Psoas muscle (tissue), 8 donors: ENCODE data around the gene ZNF524. TPM values are rescaled to one million over a fixed set of nuclear protein-coding genes. Genes with fewer than 3 reads are reported as not detected.
A peak's percentile ranks its signal among the peaks of the same experiment; 100 is the strongest.

Experiments
- ATAC-seq, 4 donors: fragments of 200-7000 bp; cut with Tn5 transposase; one replicate each; pipeline ENCODE4 v1.9.1; 2020; ENCODE audit warnings: moderate library complexity in 3 of 4, mild to moderate bottlenecking in 2 of 4
- DNase-seq, 2 donors: peaks; one replicate each; pipeline ENCODE4 v3.0.0-alpha.2; 2020
- H3K27ac ChIP-seq: fragments of 200-600 bp; one replicate; pipeline ENCODE4 v1.8.0; 2022
- H3K27me3 ChIP-seq, 3 donors: fragments of 200-600 bp in 1 of 3; one replicate each; pipeline versions ENCODE4 v1.6.1 to v1.8.0; 2013 to 2022; ENCODE audit warnings: low read length in 2 of 3, mild to moderate bottlenecking in 2 of 3, moderate library complexity in 1 of 3; ENCODE audit not compliant: insufficient read depth in 3 of 3
- H3K36me3 ChIP-seq, 2 donors: fragments of 200-600 bp in 1 of 2; one replicate each; pipeline versions ENCODE4 v1.6.1 to v1.8.0; 2013 to 2022; ENCODE audit warnings: low read depth in 1 of 2, mild to moderate bottlenecking in 1 of 2, moderate library complexity in 1 of 2; ENCODE audit not compliant: insufficient read depth in 1 of 2
- H3K4me1 ChIP-seq: fragments of 200-600 bp; one replicate; pipeline ENCODE4 v1.8.0; 2022
- H3K4me3 ChIP-seq: fragments of 200-600 bp; one replicate; pipeline ENCODE4 v1.8.0; 2022; ENCODE audit warnings: mild to moderate bottlenecking
- H3K9me3 ChIP-seq: fragments of 200-600 bp; one replicate; pipeline ENCODE4 v1.8.0; 2022
- CTCF ChIP-seq: fragments of 200-600 bp; IDR thresholded peaks from one replicate; pipeline ENCODE4 v1.8.0; 2022; ENCODE audit warnings: antibody characterized with exemption
- WGBS, 3 donors: extraction: QIAGEN DNeasy Blood & Tissue Kit; methylation state at CpG; one replicate each; pipeline versions ENCODE4 v1.1.6 to v1.1.7; 2013; 5-methylcytosine and 5-hydroxymethylcytosine counted together
- intact Hi-C, 2 donors: fragments of 100-400 bp; cut with DNase I; formaldehyde crosslinking; loops; one replicate each; pipeline versions ENCODE4 v1.11.0 to v1.14.2; 2022
- polyA plus RNA-seq, 3 donors: library from polyadenylated mRNA; stranded (reverse); fragments of 200-250 nt; gene quantifications; one replicate each; pipeline ENCODE4 v1.2.3, GENCODE V29; 2013
- total RNA-seq, 4 donors: library from RNA; stranded (reverse); fragmentation: NEBNext Ultra II Directional in 2 of 4; extraction: Animal tissue kit (Norgen Biotek cat#: 25700) in 2 of 4; gene quantifications; one replicate each; pipeline versions ENCODE4 v1.2.1 to v1.2.4, GENCODE V29; 2021 to 2023
- donor health status: healthy with polysubstance abuse.
- donor health status: DM: no; HTN: no; CAD: no; lungs with moderate emphysema.
- donor health status: Bipolar disorder and iron deficiency.
- donor health status: healthy.
- donor health status: DM: yes; HTN: yes; CAD: no.
- donor health status: DM: no; HTN: no; CAD: no.
- donor health status: DM: no; HTN: no; CAD: no.
- donor health status: DM: yes; HTN: yes; CAD: no.

Gene ZNF524
- total and polyA plus RNA-seq, 7 donors: 21.4 to 52.5 (median 32.0) TPM

GRCh38 chr19:55624109-55625003, 24.3 kb downstream of the ZNF524 start, which contains the start of gene ZNF784:
TSS of gene ZNF784 (minus strand) at chr19:55624566. CDS start at chr19:55624561, 5 bp downstream.
- ATAC-seq (peak; percentile 84 to 90 (median 88)), DNase-seq (peak; percentile 93 to 97)
- peaks cover 37% of the 10 kb centered on the region for H3K4me1 ChIP-seq
- 0 to 1% (median 0%) methylated on average over 45 to 56 of the region's 56 CpGs for WGBS, 3 donors
- intact Hi-C loops: loop anchor here in 1 of 2 donors (10.0 kb wide), 2 partner anchors 240 to 490 kb away; partner anchors contain the start of genes RPL28 and TMEM238
- no peaks in the 10 kb centered on the region for H3K27me3 ChIP-seq
- peak within 1 kb of the TSS; percentile 90 for H3K27ac ChIP-seq
- H3K36me3 ChIP-seq: peaks cover 4 to 10% of the 10 kb centered on the region in 2 donors
- no peaks in the 10 kb centered on the region for H3K9me3 ChIP-seq
- H3K4me3 ChIP-seq: peak within 1 kb of the TSS; percentile 65
- TF ChIP-seq CTCF: no peak

- Histone ChIP-seq H3K4me1 (peaks cover 31% of the 10 kb centered on the region), H3K27ac (peak overlapping the region; percentile 90), H3K36me3 (peaks cover 4 to 10% of the 10 kb centered on the region in 2 donors), H3K27me3 (no peaks in the 10 kb centered on the region), H3K9me3 (no peaks in the 10 kb centered on the region), H3K4me3 (peak overlapping the region; percentile 65)
- DNase-seq: no peak
- 45 to 53% (median 46%) methylated on average over 11 of the region's 11 CpGs for WGBS, 3 donors
- intact Hi-C loops: loop anchor here in 1 of 2 donors (10.0 kb wide), 2 partner anchors 240 to 490 kb away; partner anchors contain the start of genes RPL28 and TMEM238
- TF ChIP-seq CTCF: no peak
- no peak for ATAC-seq
Measured at GRCh38 chr19:55625004-55625326, 24.9 kb downstream of the ZNF524 start.

GRCh38 chr19:55626350-55626749, 26.3 kb downstream of the ZNF524 start:
- DNase-seq: no peak
- WGBS, 3 donors: 90 to 96% (median 94%) methylated on average over 11 of the region's 11 CpGs
- no peak for TF ChIP-seq CTCF

GRCh38 chr19:55632463-55632834, 32.4 kb downstream of the ZNF524 start:
- peak overlapping the region; percentile 99 for H3K27ac ChIP-seq
- no peaks in the 10 kb centered on the region for H3K36me3 ChIP-seq
- no peaks in the 10 kb centered on the region for H3K9me3 ChIP-seq
- TF ChIP-seq CTCF: peak; percentile 91
- no peaks in the 10 kb centered on the region for H3K27me3 ChIP-seq
- DNase-seq: peak; percentile 63 to 73
- no peak overlapping the region for H3K4me3 ChIP-seq
- ATAC-seq: peak; percentile 75 to 78 (median 76)
- intact Hi-C loops: loop anchor here (5.0 kb wide), 3 partner anchors 115 to 175 kb away; no protein-coding TSS in a partner anchor
- WGBS, 3 donors: 7 to 9% (median 8%) methylated on average over 3 of the region's 3 CpGs
- peaks cover 20% of the 10 kb centered on the region for H3K4me1 ChIP-seq

More at GRCh38 chr19:55626350-55626749, 26.3 kb downstream of the ZNF524 start:
- H3K9me3 ChIP-seq: no peaks in the 10 kb centered on the region
- peaks cover 22% of the 10 kb centered on the region for H3K4me1 ChIP-seq
- H3K27ac ChIP-seq: no peak overlapping the region
- no peak for ATAC-seq
- peaks cover 4 to 10% of the 10 kb centered on the region in 2 donors for H3K36me3 ChIP-seq
- H3K4me3 ChIP-seq: no peak overlapping the region
- intact Hi-C loops: loop anchor here in 1 of 2 donors (2.0 to 10.0 kb wide), 3 partner anchors 110 to 492 kb away; partner anchors contain the start of genes RPL28 and TMEM238
- H3K27me3 ChIP-seq: no peaks in the 10 kb centered on the region
